NCI-H146 treated with DMSO at 0.1 percent for 48 hours (cell line): Measurements from ENCODE around the gene RXFP1.

Source experiments
- DNase-seq: peaks from one replicate; lab custom pipeline; 2025; ENCODE audit not compliant: unreplicated experiment; lab: John Stamatoyannopoulos, UW

Gene RXFP1

DNA sequence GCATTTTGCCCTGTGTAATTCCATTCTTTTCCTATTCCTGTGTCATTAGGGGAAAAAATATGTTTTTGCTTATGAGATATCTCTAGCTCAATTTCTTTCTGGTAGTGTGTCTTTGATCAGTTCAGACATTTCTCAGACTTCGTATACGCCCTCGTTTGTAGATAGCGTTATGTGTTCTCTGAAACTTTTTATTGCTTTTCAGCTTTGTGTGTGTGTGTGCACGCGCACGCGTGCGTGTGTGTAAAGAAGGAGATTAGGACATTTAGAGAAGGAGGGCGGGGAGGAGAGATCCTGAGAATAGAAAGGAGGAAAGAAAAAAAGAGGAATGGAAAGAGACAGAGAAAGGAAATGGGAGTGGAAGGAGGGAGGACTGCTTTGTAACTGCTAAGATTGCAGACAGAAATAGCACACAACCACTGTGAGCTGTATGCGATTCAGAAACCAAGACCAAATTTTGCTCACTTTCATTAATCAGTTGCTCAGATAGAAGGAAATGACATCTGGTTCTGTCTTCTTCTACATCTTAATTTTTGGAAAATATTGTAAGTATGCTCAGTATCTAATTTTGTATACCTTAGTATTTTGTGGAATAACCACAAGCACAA is at the start of gene RXFP1:
TSS of gene RXFP1 (plus strand) at position 399 of the 605 bp plus-strand sequence. CDS start at position 494, 95 bp downstream.
- no peak for DNase-seq

DNA sequence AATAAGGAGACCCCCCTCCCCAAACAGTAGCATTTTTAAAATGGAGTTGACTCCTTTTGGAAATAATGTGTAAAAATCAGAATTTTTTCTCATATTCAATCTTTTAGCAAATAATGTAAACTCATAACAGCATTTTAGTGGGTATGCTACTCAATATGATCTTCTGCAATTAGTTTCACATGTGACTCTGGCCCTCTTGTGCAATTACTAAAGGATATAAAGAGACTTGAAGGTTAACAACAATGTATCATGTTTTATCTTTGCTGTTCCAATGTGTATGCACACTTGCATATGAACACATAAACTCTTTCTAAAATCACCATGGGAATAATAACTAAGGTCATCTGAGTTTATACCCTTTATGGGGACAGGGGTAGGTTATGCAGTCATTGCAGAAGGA is 39.9 kb upstream of the RXFP1 start:
- no peak for DNase-seq

- no peak for DNase-seq
Measured at GRCh38 chr4:158484173-158484885, 37.4 kb upstream of the RXFP1 start.

DNA sequence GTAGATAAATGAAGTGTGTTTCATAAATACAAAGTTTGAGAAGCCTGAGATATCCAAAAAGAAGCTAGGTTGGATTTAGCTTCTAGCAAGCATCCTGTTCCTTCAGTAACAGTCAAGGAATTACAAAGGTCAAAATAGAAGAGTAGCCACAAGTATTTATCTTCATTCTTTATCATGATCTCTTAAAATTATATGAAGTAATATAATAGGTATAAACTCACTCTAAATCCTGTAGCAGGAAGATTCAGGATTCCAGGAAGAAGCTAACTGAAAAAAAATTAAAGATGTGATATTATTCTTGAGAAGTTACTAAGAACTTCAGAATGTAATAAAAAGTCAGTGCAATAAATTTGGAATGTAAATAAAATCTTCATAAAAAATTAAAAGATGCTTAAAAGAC is 31.1 kb upstream of the RXFP1 start:
- DNase-seq: no peak

GRCh38 chr4:158492391-158492790 is 29.3 kb upstream of the RXFP1 start:
- DNase-seq: no peak

DNA sequence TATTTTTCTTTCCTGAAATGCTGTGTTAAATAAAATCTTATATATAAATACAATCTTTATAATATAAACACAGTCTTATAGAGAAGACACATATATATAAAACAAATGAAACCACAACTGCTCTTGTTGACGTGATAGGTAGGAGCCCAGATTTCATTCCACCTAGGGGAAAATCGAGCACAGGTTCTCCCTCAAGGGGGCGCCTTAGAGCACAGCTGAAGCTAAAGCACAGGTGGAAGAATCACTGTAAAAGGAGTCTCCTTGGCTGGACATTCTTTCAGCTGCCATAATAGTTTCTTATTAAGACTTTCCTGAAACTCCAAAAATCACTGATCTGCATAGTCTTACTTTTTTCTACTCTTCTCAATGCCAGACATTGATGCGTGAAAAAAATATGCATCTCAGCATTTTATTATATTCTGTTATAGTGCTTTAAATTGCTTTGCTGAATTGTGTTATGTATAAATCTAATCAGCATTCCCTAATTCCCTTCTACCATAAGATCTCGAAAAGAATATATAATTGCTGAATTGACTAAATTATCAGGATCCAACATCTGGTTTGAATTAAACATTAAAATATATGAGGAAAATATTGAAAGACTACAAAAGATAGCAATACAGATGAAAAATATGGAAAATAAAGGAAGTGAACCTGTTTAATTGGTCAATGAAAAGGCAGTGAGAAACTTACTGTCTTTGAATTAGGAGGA is 25.5 kb upstream of the RXFP1 start:
- DNase-seq: no peak

DNA sequence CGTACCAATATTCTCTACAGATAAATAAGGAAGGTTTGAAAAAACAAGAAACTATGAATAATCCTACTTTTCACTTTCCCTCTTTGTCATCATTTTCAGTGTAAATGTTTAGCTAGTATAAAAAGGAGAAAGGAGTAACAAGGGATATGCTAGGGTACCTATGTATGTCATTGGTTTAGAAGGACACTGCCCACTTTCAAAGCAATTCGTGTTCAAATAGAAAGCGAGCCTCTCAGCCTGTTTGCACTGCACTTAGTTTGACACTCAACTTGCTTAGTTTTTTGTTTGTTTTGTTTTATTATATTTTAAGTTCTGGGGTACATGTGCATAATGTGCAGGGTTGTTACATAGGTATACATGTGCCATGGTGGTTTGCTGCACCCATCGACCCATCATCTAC is 21.6 kb upstream of the RXFP1 start:
- no peak for DNase-seq

GRCh38 chr4:158513256-158513655 is 8.4 kb upstream of the RXFP1 start:
- no peak for DNase-seq

DNA sequence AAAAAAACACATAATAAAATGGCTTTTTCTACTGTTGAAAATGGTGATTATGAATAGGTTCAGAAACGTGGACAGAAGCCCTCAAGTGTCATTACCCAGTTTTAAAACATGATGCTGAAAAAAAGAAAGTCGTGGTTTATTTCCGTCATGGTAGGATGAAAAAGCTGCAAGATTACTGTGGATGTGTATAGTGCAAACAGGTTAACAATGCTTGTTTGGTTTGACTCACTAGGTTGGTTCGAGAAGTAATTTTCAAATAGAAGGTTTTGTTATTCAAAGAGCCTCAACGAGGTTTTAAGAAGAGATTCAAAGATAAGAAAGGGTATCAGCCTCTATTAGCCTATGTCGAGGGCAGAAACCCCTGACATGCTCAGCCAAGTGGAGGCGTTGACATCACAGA is 2.5 kb upstream of the RXFP1 start:
- no peak for DNase-seq

DNA sequence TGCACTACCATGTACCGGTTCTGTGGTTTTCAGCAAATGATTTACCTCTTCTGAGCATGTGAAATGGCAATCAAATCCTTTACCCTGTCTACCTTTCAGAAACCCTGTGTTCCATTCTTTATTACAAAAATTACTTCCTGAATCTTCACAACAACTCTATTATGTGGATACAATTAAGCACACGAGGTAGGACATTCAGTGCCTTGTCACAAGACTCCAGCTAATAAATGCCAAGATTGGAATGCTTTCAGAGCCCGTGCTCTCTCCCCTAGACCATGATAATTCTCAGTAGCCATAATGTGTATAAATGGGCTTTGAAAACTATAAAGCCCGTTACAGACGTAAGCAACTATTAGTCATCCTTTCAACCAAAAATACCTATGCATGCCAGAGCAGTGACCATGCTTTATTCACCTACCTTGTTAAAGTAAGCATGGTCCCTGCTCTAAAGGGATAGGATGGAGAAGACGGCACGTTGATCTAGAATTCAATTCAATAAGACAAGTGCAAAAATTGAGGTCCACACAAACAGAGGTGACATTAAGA is 2.4 kb downstream of the RXFP1 start:
- DNase-seq: no peak

- DNase-seq: no peak
Measured at GRCh38 chr4:158527516-158527915, 5.8 kb downstream of the RXFP1 start.

- no peak for DNase-seq
Measured at GRCh38 chr4:158529505-158529904, 7.8 kb downstream of the RXFP1 start.

DNA sequence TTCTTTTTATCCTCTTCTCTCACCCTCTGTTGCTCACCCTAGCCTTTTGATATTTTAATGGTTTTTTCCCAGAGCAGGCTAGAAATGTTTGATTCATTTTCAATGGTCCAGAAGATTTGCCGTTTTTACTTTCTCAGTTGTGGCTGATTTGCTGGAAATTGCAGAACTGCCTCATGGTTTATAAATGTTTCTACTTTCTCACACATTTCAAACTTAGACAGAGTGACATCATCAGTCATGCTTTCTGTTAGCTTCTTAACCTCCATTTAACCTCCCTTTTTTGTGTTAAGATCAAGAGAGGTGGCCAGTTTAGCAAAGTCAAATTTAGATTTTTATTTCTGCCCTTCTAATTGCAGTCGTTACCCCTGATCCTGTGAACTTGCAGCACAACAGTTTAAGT is 8.7 kb downstream of the RXFP1 start:
- no peak for DNase-seq

DNA sequence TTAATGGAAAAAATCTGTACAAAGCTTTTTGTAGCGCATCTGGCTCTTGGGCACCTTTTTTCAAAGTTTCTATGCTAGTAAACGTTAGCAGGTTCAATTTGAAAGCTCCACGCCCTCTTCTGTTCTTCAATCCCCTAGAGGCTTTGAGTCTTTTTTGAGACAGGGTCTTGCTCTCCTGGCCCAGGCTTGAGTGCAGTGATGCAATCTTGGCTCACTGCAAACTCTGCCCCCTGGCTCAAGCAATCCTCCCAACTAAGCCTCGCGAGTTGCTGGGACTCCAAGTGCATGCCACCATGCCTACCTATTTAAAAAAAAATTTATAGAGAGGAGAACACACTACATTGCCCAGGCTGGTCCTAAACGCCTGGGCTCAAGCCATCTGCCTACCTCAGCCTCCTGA is 9.2 kb downstream of the RXFP1 start:
- no peak for DNase-seq

DNA sequence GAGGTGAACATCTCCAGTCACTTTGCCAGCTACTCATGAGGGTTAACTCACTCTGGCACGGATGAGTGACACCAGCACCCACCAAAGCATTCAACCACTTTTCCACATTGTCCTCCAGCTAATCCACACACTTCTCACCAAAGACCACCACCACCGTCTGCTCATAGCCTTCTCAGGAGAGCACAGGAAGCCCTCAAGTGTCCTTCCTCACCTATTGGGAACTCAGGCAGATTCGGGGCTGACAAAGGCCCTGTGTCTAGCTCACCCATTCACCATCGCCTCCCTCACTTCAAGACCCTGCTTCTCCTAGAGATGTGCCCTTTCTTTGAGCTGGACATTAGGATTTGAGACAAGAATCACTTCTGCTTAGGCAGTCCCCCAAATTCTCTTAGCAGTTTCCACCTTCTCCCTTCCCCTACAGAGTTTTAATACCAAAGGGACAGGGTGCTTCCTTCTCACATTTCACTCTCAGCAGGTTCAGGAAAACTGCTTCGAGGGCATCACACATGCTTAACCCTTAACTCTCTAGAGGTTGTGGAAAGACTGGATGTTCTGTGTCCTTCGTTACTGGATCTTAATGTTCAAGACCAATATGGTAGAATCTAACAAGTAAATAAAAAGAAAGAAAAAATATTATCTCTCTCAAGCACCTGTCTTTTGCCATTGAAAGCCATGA is 11.0 kb downstream of the RXFP1 start:
- DNase-seq: no peak

DNA sequence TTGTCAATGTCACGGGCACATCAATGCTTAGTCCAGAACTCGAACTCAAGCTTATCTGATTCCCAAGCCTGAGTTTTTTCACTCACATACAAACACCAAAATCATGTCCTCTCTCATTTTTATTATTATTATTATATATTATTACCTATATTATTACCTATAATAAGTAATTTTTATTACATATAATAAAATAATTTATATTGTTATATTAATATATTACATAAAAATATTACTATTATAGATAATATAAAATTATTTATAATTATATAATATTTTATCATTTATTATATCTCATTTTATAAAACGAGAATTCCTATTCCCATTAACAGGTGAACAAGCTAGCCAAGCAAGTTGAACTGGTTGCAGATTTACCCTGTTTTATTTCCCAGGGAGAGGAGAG is 13.0 kb downstream of the RXFP1 start:
- DNase-seq: no peak

- DNase-seq: no peak
Measured at GRCh38 chr4:158535130-158535614, 13.5 kb downstream of the RXFP1 start.

DNA sequence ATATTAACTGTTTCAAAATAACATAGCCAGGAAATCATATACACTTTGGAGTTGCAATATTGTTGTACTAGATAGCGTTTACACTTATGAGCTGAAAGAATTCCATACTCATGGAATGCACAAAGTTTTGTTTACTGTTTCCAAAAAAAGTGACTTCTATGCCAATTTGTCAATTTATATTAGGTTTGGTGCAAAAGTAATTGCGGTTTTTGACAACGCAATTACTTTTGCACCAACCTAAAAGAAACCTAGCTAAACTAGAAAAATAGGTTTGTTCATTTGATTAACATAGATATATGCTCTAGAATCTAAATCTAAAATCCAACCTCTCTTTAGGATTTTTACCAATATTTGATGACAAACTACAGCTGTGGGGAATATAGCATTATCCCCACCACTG is 15.2 kb downstream of the RXFP1 start:
- DNase-seq: no peak

- DNase-seq: no peak
Measured at GRCh38 chr4:158538176-158538575, 16.5 kb downstream of the RXFP1 start.

DNA sequence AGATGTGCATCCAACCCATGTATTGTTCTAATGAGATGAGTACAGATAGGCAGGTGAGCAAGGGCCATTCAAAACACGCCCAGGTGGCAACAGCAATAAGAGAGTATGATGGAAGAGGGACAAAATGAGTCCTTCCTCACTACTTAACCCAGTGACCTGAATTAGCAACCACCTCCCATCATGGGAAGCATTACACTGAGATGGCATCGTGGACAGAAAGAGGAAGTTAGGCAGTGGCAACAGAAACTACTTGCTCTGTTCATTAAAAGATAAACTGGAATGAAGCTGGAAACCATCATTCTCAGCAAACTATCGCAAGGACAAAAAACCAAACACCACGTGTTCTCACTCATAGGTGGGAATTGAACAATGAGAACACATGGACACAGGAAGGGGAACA is 17.2 kb downstream of the RXFP1 start:
- no peak for DNase-seq
